ENCODE results near the gene ADIPOR2.

The ADIPOR2 gene

DNA sequence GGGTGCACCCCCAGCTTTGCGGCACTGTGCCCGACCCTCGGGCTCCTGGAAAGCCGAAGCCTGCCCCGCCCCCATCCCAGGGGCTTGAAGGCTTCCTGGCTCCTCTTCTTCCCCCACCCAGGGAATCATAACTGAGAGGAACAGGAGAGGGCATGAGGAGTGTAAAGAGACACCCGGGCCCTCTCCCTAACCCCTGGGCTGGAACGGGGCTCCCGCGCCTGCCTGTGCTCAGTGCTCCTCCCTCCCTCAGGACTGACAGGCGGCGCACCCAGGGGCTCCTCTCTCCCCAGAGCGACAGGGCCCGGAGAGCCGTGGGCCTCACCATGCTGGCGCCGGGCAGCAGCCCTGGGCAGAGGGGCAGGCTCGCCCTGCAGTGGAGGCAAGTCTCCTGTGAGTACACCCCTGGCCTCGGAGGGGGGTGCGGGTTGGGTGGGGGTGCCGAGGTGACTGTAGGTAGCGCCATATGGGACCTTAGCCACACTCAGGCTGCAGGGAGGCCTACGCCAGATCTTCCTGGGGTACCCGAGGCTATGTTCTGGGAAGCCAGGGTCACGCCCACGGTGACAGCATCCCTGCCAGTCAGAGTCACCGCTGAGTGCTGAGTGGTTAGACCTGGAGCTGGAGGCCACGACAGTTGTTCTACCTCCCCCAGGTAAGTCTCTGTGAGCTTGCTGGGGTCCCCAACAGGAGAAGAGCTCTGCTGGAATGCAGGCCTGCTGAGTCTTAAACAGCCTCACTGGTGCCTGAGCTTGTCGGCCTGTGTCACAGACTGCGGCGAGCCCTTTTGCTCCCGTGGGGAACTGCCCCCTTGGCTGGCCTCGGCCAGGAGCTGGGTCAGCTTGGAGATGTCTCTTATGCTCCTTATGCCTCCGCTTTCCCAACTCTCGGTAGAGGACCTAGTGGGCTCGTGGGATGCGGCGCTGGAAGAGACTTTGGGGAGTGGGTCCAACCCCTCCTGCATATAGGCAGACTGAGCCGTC is 137.2 kb downstream of the ADIPOR2 start:
- Histone ChIP-seq H2AFZ (peak overlapping the region; percentile 86), H3K9me3 (ENCODE audit: control insufficient read depth, low read length) (no peaks in the 10 kb centered on the region), H3K27ac (peak overlapping the region; percentile 99), H3K79me2 (peaks cover 4% of the 10 kb centered on the region), H3K27me3 (ENCODE audit: control insufficient read depth, insufficient read depth, low read length) (no peaks in the 10 kb centered on the region), H3K4me1 (peaks cover 42% of the 10 kb centered on the region), H3K4me2 (ENCODE audit: low read length) (no peak overlapping the region), H3K4me3 (ENCODE audit: low read depth, low read length) (no peak overlapping the region), H3K9ac (no peak overlapping the region), H3K36me3 (ENCODE audit: control insufficient read depth, insufficient read depth, low read length) (no peaks in the 10 kb centered on the region)
- TF ChIP-seq, protein P1, sequence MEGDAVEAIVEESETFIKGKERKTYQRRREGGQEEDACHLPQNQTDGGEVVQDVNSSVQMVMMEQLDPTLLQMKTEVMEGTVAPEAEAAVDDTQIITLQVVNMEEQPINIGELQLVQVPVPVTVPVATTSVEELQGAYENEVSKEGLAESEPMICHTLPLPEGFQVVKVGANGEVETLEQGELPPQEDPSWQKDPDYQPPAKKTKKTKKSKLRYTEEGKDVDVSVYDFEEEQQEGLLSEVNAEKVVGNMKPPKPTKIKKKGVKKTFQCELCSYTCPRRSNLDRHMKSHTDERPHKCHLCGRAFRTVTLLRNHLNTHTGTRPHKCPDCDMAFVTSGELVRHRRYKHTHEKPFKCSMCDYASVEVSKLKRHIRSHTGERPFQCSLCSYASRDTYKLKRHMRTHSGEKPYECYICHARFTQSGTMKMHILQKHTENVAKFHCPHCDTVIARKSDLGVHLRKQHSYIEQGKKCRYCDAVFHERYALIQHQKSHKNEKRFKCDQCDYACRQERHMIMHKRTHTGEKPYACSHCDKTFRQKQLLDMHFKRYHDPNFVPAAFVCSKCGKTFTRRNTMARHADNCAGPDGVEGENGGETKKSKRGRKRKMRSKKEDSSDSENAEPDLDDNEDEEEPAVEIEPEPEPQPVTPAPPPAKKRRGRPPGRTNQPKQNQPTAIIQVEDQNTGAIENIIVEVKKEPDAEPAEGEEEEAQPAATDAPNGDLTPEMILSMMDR (IDR thresholded peaks at IDR 0.05): no peak

DNA sequence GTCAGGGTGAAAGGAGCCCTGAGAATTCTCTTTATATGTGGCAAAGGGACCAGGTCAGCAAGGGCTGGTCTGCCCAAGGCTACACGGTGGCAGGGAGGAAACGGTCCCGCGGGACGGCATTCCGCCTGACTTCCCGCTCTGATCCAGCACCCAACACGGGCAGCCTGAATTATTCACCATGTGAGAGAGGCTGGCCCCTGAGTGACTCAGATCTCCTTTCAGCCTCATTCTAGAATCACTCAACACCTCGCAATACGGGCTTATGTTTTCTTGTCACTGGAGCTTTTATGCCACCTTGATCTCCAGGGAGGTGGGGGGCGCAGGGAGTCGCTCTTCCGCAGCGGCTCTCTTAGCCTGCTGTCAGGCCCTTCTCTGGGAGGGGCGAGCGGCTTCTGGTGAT is 138.0 kb downstream of the ADIPOR2 start:
- peak overlapping the region; percentile 99 for H3K27ac ChIP-seq

DNA sequence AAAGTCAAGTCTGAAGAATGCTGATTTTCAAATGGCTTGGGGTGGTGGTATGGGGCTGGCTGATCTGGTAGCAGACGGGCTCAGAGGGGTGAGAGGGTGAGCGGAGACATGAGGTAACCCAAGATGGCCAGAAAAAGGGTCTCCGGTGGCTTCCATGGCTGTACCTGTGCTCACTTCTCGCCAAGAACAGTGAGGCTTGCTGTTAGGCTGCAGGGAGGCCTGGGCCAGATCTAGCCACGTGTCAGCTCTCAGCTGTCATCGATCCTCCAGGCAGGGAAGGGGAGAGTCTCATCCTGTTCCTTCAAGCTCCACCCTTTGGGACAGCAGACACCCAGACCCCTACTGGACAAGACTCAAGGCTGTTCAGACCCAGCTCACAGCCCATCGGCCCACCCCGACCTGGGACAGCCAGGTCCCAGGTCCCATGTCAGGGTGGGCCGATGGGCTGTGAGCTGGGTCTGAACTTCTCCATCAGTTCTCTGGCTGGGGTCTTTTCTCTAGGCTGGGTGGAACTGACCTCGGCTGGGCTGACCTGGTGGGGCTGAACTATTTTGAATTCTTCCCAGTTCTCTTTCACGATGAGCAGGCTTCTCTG is 138.5 kb downstream of the ADIPOR2 start:
- no peaks in the 10 kb centered on the region for H3K27me3 ChIP-seq (ENCODE audit: control insufficient read depth, insufficient read depth, low read length)
- peaks cover 4% of the 10 kb centered on the region for H3K79me2 ChIP-seq
- H3K4me2 ChIP-seq (ENCODE audit: low read length): no peak overlapping the region
- no peaks in the 10 kb centered on the region for H3K9me3 ChIP-seq (ENCODE audit: control insufficient read depth, low read length)
- H3K36me3 ChIP-seq (ENCODE audit: control insufficient read depth, insufficient read depth, low read length): no peaks in the 10 kb centered on the region
- H3K4me3 ChIP-seq (ENCODE audit: low read depth, low read length): no peak overlapping the region
- H3K4me1 ChIP-seq: peaks cover 42% of the 10 kb centered on the region
- H2AFZ ChIP-seq: peak overlapping the region; percentile 86
- TF ChIP-seq, protein P1 (IDR thresholded peaks at IDR 0.05): no peak
- H3K9ac ChIP-seq: peak overlapping the region; percentile 14
- peak overlapping the region; percentile 99 for H3K27ac ChIP-seq

More for the DNA sequence above, 138.0 kb downstream of the ADIPOR2 start:
- no peak overlapping the region for H3K4me2 ChIP-seq (ENCODE audit: low read length)
- H3K36me3 ChIP-seq (ENCODE audit: control insufficient read depth, insufficient read depth, low read length): no peaks in the 10 kb centered on the region
- peak overlapping the region; percentile 86 for H2AFZ ChIP-seq
- TF ChIP-seq, protein P1 (IDR thresholded peaks at IDR 0.05): no peak
- no peak overlapping the region for H3K4me3 ChIP-seq (ENCODE audit: low read depth, low read length)
- peaks cover 42% of the 10 kb centered on the region for H3K4me1 ChIP-seq
- H3K9me3 ChIP-seq (ENCODE audit: control insufficient read depth, low read length): no peaks in the 10 kb centered on the region
- H3K79me2 ChIP-seq: peaks cover 4% of the 10 kb centered on the region
- no peaks in the 10 kb centered on the region for H3K27me3 ChIP-seq (ENCODE audit: control insufficient read depth, insufficient read depth, low read length)
- no peak overlapping the region for H3K9ac ChIP-seq

DNA sequence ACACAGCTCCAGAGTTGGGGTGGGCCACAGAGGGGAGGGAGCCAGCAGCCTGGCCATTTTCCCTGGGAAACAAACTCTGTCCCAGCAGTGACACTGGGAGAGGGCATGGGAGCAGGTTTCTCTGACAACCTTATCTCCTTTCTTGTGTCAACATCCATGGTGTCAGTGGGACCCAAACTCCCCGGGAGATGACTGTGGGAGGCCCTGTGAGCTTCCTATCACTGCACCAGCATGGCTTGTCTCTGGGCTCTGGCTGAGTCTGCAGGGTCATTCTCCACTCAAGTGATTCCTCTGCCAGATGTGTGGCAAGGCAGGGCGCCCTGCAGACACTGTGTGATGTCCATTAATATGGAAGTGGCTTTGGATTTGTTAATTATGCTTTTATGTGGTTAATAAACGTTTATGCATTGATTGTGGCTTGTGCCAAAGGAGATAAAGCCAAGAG is 139.6 kb downstream of the ADIPOR2 start:
- Histone ChIP-seq H3K9ac (peak overlapping the region; percentile 28), H3K9me3 (ENCODE audit: control insufficient read depth, low read length) (no peaks in the 10 kb centered on the region), H3K4me1 (peaks cover 42% of the 10 kb centered on the region), H3K79me2 (peaks cover 4% of the 10 kb centered on the region), H3K27ac (peak overlapping the region; percentile 99), H2AFZ (peak overlapping the region; percentile 91), H3K4me3 (ENCODE audit: low read depth, low read length) (no peak overlapping the region), H3K4me2 (ENCODE audit: low read length) (no peak overlapping the region), H3K27me3 (ENCODE audit: control insufficient read depth, insufficient read depth, low read length) (no peaks in the 10 kb centered on the region), H3K36me3 (ENCODE audit: control insufficient read depth, insufficient read depth, low read length) (no peaks in the 10 kb centered on the region)
- TF ChIP-seq, protein P1 (IDR thresholded peaks at IDR 0.05): no peak
